Measurements from ENCODE around the gene CRYBG1. TPM values are rescaled to one million over a fixed set of nuclear protein-coding genes. Genes with fewer than 3 reads are reported as not detected.

CRYBG1 gene
- total RNA-seq, 1 donor from 2014 or later: 16.9 TPM

GRCh38 chr6:106458021-106458986 is 97.8 kb downstream of the CRYBG1 start:
- DNase-seq (ENCODE audit: low spot score): no peak

- no peak for DNase-seq (ENCODE audit: low spot score)
Observed at GRCh38 chr6:106460481-106460880, 100.0 kb downstream of the CRYBG1 start.

- no peak for DNase-seq (ENCODE audit: low spot score)
Observed at GRCh38 chr6:106461084-106461483, 100.6 kb downstream of the CRYBG1 start.

DNA sequence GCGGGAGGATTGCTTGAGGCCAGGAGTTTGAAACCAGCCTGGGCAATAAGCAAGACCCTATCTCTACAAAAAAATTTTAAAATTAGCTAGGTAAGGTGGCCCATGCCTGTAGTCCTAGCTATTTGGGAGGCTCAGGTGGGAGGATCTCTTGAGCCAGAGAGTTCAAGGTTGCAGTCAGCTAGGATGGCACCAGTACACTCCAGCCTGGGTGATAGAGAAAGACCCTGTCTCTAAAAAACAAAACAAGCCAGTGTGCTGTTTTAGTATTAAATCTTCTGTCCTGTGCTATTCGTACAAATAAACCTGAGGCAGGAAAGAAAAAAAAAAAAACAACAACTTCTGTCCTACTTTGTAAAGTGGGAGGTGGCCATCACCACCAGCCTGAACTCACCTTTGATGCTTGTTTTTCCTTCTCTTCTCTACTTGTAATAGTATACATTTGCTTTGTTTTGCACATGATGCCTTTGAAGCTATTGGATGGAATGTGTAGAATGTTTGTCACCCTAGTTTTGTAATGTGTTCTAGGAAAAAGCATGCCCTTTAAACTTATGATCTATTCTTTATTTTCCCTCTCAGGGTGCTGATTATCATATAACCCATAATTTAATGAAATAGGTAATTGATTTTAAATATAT is 102.5 kb downstream of the CRYBG1 start:
- no peak for DNase-seq (ENCODE audit: low spot score)

DNA sequence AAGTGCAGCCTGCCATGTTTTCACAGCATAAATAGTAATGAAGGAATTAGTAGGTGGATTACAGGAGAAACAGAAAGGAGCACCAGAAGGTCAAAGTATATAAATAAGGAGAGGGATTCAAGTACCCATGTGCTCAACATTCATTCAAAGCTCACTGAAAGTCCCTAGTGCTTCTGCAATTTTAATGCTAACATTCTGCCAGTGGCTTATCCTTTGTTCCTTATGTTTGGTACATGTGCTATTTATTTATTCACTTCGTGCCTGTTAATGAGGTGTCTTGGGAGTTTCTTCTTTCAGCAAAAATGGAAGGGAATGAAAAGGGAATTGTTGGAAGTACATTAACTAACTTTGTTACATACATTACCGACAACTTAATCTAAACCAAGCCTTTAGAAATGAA is 105.7 kb downstream of the CRYBG1 start:
- no peak for DNase-seq (ENCODE audit: low spot score)

- DNase-seq (ENCODE audit: low spot score): no peak
Observed at GRCh38 chr6:106468935-106469334, 108.4 kb downstream of the CRYBG1 start.

DNA sequence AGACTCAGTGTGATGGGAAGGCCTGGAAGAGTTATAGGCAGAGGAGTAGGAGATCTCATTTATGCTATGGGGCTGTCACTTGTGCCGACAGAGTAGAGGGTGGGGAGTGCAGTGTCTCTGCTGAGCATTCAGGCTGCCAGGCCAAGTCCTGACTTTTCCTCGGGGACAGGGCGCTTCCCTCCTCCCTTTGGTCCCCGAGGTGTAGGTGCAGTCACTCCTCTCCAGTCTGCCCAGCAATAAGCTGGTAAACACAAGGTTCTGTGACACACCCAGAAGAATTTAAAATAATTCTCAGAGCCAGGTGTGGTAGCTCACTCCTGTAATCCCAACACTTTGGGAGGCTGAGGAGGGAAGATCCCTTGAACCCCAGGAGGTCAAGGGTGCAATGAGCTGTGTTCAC is 109.4 kb downstream of the CRYBG1 start:
- no peak for DNase-seq (ENCODE audit: low spot score)

- no peak for DNase-seq (ENCODE audit: low spot score)
Observed at GRCh38 chr6:106470316-106470715, 109.8 kb downstream of the CRYBG1 start.

DNA sequence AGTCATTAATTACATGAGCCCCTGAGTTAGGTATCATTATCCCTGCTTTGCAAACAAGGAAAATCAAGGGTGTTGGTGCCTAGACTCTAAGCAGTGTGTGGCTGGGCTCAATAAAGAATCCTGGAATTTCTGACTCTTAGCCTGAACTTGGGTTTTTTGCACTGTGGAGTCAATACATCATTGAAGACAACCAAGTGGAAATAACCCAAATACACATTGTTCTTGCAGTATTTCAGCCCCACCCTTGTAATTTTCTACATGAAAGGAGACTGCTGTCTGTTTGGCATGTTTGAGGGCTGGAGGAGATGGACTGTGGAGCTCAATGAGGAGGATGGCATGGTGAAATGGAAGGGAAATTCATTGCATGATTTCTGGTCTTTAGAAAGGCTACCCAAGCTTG is 110.3 kb downstream of the CRYBG1 start:
- DNase-seq (ENCODE audit: low spot score): no peak

GRCh38 chr6:106473812-106474211 is 113.3 kb downstream of the CRYBG1 start:
- no peak for DNase-seq (ENCODE audit: low spot score)

GRCh38 chr6:106474466-106474865 is 113.9 kb downstream of the CRYBG1 start:
- DNase-seq (ENCODE audit: low spot score): no peak

- peak; percentile 27 for DNase-seq (ENCODE audit: low spot score)
Observed at GRCh38 chr6:106475284-106475683, 114.8 kb downstream of the CRYBG1 start.

GRCh38 chr6:106476331-106477105 is 116.0 kb downstream of the CRYBG1 start:
- no peak for DNase-seq (ENCODE audit: low spot score)

- DNase-seq (ENCODE audit: low spot score): no peak
Observed at GRCh38 chr6:106477146-106477545, 116.6 kb downstream of the CRYBG1 start.

DNA sequence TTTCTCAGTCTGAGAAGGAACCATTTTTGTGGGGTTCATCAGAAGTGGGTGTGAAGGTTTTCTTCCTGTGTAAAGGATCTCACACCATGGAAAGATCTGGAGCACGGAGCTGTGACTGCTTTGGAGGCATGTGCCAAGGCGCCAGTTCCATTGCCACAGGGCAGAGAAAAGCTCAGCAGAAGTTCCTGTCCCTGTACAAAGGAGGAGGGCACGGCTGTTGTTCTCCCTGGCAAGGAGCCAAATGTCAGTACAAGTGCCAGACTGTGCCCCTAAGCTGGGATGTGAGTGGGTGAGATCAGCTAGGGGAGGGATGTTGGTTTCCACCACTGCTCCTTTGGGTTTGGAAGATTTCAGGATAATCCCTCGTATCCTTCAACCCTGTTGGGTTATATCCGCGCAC is 117.3 kb downstream of the CRYBG1 start:
- no peak for DNase-seq (ENCODE audit: low spot score)

- DNase-seq (ENCODE audit: low spot score): no peak
Observed at GRCh38 chr6:106486236-106486635, 125.7 kb downstream of the CRYBG1 start.

DNA sequence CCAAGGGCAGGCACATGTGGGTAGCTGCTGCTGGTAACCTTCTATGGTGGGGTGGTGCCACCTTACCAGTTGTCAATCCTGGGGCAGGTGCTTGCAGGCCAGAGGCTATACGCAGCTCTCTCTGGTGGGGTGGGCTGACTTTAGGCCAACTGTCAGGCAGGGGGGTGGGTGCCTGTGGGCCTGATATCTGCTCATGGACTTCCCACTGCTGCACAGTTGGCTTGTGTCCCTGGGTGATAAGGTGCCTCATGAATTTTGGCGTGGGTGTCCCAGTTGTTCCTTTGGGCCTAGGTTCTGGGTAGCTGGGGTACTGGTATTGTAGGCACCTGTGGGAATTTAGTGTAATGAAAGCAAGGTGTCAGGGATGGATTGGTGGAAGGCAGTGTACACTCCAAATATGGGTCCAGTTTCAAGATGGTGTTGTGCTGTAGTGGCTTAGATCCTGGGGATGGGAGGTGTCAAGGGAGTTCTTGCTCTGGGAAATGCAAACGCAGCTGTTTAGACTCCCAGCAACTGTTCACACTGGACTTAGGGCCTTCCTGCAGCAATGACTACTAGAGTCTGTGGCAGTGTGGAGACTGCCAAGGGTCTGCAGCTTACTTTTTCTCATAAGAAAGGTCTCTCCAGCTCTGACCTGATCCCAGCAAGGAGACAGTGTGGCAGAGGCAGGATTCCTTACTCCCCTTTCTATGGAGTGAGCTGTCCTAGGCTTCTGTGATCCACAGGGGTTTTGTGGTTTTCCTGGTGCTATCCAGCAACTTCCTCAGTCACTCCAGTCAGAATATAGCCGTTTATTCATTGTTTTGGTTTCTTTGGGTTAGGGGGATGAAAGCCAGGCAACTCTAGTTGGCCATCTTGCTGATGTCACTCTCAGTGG is 128.2 kb downstream of the CRYBG1 start:
- no peak for DNase-seq (ENCODE audit: low spot score)

- DNase-seq (ENCODE audit: low spot score): no peak
Observed at GRCh38 chr6:106490030-106490429, 129.5 kb downstream of the CRYBG1 start.

DNA sequence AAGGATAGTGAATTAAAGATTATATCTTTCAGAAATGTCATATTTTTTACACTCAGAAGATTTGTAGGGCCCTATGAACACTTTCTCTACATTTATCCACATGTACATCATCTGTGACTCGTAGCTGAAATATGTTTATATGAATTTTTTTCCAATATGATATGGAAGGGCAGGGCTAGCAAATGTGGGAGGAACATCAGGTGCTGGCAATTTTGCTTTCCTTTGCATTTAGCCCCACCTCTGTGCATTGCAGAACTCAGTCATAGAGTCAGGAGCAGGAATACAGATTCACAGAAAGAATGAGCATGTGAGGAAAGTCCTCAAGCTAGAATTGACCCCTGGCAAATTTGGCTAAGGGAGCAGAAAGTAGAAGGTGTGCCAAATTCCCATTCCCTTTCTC is 129.9 kb downstream of the CRYBG1 start:
- DNase-seq (ENCODE audit: low spot score): no peak

DNA sequence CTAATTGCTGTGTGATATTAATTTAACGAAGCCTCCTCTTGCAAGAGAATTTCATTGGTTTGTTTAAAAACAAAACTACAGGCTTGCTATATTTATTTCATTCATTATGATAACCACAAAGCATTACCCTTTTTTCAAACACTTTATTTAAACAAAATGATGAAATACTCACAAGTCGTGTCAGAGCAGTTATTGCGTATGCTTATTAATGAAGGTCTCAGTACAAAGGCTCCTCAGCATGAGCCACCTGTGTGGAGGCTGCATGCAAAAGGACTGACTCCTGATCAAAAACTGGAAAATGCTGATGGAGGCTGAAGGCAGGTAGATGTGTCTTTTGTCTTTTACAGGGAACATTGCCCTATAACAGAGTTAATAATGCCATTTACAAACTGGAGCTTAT is 130.5 kb downstream of the CRYBG1 start:
- no peak for DNase-seq (ENCODE audit: low spot score)

DNA sequence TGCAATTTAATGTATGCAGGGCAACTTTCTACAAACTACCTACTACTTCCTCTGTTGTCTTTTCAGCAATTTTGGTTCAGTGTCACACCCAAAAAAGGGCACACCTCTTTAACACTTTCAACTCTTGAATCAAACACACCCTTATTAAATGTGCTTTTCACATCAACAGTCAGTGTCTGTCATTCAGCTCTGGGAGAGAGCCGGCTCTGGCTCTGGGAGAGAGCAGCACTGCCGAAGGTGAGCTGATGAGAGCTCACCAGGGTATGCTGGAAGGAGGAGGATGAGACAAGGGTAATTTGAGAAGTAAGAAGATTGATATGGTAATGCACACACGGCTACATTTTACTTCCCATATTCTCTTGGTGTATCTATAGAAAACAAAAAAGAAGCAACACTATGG is 134.5 kb downstream of the CRYBG1 start:
- no peak for DNase-seq (ENCODE audit: low spot score)
